ENCODE measurements around the gene PCSK6.

Gene PCSK6

DNA sequence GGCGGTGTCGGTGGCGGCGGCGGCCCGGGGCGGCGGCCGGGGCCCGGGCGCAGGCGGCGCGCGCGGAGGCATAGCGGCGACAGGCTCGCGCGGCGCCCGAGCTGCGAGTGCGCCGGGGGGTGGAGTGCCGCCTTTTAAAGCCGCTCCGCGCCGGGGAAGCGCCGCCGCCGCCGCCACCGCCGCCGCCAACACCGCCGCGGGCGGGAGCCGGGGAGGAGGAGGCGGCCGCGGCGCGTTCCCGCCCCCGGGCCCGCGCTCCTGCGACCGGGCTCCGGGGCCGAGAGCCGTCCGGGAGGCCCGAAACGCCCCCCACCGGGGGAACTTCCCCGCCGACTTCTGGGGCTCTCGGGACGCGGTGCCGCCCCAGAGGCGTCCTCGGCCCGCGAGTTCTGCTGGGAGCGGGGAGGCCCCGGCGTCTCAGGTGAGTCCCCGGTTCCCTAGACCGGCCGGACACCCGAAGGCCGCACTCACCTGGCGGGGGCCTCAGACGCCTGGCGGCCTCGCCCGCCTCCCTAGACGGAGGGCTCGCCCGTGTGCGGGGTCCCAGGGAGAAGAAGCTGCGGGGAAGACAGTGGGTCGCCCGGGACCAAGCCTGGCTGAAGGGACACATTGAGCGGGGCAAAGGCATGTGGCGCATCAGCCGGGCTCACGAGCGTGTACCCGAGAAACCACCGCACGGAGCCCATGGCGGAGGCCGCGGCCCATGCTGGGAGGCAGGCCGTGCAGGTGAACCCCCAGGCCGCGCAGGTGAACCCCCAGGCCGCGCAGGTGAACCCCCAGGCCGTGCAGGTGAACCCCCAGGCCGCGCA, at the start of gene PCSK6:
TSS of gene PCSK6 (minus strand) at position 109 of the 809 bp plus-strand sequence. CDS start at position 72, 37 bp downstream.
- TF ChIP-seq POLR2A (IDR thresholded peaks at IDR 0.05; ENCODE audit: low read length), result no peak
- TF ChIP-seq GATA1 (IDR thresholded peaks at IDR 0.05; ENCODE audit: low read depth, low read length), result no peak
- DNase-seq, result peak; percentile 73 to 84

DNA sequence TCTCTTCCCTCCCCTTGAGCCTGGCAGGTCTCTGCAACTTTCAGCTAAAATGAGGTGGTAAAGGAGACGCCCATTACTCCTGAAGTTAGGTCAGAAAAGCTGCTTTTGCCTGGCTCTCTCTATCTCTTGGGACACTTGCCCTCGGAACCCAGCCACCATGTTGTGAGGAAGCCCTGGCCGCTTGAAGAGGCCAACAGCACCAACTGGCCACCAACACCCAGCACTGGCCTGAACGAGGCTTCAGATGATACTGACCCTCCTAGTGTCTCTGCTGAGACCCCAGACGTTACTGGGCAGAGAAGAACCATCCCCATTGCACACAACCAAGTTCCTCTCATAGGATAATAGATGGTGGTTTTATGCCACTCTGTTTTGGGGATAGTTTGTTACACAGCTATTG, 49.5 kb upstream of the PCSK6 start:
- TF ChIP-seq GATA1 (IDR thresholded peaks at IDR 0.05; ENCODE audit: low read depth, low read length) (no peak), POLR2A (IDR thresholded peaks at IDR 0.05; ENCODE audit: low read length) (no peak)
- no peak for DNase-seq

DNA sequence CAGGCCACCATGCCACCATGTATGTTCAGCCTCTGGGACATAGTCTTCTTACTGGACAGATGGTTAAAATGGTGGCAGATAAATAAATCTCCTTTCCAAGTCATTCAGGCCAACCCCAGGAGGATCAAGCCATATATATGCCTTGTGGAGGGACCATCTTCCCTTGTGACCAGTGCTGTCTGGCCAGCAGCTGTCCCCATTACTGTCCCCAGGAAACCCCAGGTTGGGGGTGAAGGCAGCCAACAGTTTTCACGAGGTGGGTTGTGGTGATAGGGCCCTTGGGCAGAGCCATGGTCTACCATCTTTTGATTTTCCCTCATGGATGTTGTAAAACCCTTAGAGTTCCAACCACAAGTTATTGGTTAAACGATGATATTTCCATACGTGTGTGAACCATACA, 48.7 kb upstream of the PCSK6 start:
- TF ChIP-seq POLR2A (IDR thresholded peaks at IDR 0.05; ENCODE audit: low read length), result no peak
- no peak for TF ChIP-seq GATA1 (IDR thresholded peaks at IDR 0.05; ENCODE audit: low read depth, low read length)
- DNase-seq, result no peak

DNA sequence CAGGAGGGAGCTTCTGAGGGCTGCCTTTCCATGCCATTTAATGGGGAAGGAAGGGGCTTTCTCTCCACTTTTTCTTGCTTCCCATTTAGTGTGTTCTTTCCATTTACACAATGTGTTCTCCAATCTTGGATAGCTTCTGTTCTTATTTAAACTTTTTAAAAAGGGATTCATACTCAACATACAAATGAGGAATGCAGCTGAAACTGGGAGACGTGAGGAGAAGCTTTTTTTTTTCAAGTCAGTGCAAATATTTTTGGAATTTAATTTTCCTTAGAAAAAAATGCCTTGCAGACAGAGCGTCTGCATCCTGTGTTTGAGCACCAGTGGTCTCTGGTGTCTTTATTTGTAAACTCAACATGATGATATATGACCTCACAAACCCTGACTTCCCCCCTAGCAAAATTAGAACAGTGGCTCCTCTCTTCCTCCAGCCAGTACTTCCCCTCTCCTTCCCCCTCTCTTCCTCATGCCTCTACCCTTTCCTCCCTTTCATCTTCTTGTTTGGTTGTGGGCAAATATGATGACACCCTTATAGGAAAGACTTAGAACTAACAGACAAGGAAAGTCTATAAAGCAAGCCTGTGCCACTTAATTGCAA, 48.1 kb upstream of the PCSK6 start:
- no peak for TF ChIP-seq POLR2A (IDR thresholded peaks at IDR 0.05; ENCODE audit: low read length)
- no peak for TF ChIP-seq GATA1 (IDR thresholded peaks at IDR 0.05; ENCODE audit: low read depth, low read length)

DNA sequence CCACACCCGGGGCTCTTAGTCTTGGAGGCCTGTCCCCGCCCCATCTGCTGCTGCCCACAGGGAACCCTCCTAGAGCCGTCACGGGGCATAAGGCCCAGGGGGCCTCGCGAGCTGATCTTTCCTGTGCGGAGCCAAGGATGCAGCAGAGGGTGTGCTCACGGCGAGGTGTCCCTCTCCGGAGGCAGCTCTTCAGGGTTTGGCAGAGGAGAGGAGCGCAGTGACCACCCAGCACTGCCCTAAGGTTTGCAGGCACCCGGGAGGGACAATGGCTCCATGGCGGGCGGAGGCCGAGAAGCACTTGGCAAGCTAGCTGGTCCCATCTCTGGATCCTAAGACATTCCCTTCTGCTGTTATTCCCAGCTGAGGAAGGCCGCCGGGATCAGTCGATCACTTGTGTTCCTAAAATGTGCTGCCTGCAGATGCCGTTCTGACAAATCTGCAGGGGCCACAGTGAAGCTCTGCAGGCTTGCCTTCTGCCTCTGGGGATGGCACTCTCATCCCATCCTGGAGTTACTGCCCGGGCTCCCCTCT, 47.4 kb upstream of the PCSK6 start:
- no peak for TF ChIP-seq POLR2A (IDR thresholded peaks at IDR 0.05; ENCODE audit: low read length)
- TF ChIP-seq GATA1 (IDR thresholded peaks at IDR 0.05; ENCODE audit: low read depth, low read length), result no peak
- DNase-seq, result no peak

More for the DNA sequence above, 48.1 kb upstream of the PCSK6 start:
- no peak for DNase-seq

DNA sequence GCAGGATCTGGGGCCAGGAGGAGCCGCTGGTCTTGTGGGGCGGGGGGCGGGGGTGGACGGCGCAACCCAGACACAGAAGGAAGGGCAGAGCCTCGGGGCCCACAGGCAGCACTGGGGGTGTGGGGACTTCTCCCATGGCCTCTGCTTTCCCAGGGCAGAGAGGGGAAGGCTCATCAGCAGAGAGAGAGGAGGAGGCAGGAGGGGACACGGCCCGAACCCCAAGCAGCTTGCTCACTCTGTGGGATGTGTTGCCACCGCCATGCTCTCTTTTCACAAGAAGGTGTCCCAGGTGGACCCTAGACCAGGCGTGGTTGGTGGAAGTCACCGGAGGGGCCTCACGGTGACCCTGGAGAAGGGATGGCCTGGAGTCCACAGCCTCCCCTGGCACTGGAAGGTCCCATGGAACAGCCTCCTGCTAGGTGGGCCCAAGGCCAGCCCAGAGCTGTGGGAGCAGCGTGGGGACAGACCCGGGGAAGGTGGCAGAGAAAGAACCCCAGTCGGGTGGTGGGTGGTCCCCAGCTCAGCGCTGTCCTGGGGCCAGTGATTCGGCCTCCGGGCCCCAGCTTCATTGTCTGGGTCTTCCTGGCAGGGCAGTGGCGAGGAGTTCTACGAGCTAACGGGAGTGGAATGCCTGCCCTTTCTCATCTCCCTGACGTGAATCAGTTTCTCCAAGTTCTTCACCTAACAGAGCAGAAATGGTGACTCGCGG, 46.8 kb upstream of the PCSK6 start:
- no peak for DNase-seq
- no peak for TF ChIP-seq POLR2A (IDR thresholded peaks at IDR 0.05; ENCODE audit: low read length)

DNA sequence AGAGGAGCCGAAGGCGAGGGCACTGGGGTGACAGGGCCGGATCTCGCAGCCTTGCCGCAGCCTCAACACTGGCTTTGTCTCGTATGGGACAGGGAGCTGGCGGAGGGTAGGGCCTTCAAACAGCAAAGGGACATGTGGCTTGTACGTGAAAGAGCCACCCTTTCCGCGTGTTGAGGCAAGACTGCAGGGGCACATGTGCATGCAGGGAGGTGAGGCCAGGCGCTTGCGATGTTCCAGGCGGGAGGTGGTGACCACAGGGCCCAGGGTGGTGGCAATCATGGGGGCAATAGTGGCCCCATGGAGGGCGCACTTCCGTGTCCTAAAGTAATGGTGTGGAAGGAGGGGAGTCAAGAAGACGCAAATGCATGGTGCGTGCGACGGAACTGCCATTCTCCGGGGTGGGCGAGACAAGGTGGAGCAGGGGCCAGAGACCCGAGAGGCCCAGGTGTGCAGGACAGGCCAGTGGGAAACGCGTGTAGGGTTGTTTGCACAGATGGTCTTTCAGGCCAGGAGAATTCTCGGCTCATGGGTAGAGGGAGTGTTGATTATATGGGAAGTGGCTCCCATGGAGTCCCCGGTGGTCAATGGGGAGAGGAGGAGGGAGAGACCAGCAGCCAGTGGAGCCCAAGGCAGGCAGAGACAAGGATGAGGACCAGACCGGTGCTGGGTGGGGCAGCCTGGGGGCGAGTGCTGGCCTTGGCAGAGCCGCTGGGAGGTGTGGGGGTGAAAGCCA, 45.8 kb upstream of the PCSK6 start:
- TF ChIP-seq GATA1 (IDR thresholded peaks at IDR 0.05; ENCODE audit: low read depth, low read length), result no peak
- TF ChIP-seq POLR2A (IDR thresholded peaks at IDR 0.05; ENCODE audit: low read length), result no peak
- no peak for DNase-seq

DNA sequence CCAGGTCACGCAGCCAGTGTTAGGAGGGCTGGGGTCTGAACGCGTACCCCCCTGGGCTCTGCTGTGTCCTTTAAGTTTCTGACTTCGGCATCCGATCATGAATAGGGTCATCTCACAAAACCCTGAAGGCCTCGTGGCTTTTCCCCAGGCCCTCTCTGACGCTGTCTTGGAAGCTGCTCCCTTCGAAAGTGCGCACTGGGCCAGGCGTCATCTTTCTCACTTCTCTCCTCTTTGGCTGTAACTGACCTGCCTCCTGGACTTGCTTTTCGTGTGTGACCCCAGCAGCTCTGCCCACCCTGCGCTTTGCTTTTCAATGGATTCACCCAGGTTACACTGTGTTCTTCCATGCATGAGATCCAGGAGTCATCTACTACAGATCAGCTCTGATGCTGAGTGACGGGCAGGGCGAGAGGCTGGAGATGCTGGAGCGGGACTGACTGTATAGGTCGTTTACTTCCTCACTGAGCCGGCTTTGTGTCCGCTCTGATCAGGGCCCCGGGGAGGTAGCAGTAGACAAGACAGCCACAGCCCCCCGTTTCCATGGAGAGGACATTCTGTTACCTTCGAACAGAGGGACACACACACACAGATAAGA, 45.0 kb upstream of the PCSK6 start:
- TF ChIP-seq POLR2A (IDR thresholded peaks at IDR 0.05; ENCODE audit: low read length), result no peak
- TF ChIP-seq GATA1 (IDR thresholded peaks at IDR 0.05; ENCODE audit: low read depth, low read length), result no peak

DNA sequence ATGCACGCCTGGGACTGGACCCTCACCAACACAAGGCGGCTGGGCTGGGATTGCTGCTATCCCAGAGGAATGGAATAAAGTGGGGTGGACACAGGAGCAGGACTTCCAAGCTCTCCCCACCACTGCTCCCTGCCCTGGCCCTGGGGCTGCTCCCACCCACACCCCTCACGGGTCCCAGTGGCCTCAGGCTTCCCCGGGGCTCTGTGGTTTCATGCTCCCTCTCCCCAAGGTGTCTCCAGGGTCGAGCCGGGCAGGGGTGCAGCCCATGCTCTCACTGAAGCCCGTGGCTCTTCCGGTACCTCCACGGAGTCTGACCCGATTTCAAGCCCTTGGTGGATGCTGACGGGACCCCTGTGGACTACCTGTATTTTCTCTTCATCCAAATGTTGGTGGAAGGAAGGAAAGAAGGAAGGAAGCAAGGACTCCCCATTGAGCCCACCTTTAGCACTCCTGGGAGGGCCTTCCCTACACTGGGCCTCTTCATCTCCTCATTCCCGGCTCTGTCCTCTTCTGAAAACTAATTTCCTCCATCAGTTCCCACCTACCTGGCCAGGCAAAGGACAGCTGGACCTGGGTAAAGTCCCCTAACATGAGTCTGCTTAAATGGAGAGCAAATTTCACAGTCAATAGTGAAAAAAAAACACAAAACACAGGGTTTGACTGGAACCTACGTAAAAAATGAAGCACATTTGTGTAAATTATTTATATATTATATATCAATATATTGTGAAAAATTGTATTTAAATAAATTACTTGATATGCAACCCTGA, 44.0 kb upstream of the PCSK6 start:
- no peak for DNase-seq
- no peak for TF ChIP-seq GATA1 (IDR thresholded peaks at IDR 0.05; ENCODE audit: low read depth, low read length)
- no peak for TF ChIP-seq POLR2A (IDR thresholded peaks at IDR 0.05; ENCODE audit: low read length)

More for the DNA sequence above, 45.0 kb upstream of the PCSK6 start:
- DNase-seq, result no peak

DNA sequence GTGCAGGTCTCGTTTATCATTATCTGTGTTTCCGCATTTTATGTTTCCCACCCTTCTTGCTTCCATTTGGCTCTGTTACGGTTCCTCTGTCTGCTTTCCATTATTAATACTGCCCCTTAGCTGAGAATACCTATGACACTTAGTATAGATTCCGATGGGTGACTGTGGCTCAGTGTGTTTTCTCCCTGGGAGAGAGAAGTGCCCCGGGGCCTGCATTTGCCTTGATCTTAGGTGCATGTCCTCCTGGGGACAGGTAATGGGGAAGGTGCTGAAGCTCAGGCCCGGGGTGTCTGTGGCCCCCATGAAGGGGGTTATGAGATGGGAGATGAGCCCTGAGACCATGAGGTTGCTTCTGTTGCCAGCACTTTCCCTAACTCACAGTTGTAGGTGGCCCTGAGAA, 43.4 kb upstream of the PCSK6 start:
- no peak for DNase-seq
- TF ChIP-seq GATA1 (IDR thresholded peaks at IDR 0.05; ENCODE audit: low read depth, low read length) (no peak), POLR2A (IDR thresholded peaks at IDR 0.05; ENCODE audit: low read length) (no peak)

DNA sequence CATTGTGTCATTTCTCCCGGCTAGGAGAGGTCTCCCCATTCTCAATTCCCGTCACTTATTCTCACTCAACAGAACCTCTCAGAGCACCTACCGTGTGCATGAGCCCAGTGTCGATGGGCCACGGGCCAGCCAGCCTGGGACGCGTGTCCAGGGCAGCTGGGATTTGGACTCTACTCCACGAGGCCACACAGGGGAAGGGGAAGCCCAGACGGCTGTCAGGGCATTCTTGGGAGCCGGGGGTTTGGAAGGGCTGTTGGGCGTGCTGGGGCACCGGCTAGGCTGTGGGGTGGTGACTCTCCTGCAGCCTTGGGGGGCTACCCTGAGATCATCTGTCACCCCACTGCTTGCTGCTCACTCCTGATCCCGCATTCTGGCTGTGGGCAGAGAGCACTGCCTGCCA, 41.7 kb upstream of the PCSK6 start:
- TF ChIP-seq POLR2A (IDR thresholded peaks at IDR 0.05; ENCODE audit: low read length), result no peak
- TF ChIP-seq GATA1 (IDR thresholded peaks at IDR 0.05; ENCODE audit: low read depth, low read length), result no peak
- DNase-seq, result no peak

DNA sequence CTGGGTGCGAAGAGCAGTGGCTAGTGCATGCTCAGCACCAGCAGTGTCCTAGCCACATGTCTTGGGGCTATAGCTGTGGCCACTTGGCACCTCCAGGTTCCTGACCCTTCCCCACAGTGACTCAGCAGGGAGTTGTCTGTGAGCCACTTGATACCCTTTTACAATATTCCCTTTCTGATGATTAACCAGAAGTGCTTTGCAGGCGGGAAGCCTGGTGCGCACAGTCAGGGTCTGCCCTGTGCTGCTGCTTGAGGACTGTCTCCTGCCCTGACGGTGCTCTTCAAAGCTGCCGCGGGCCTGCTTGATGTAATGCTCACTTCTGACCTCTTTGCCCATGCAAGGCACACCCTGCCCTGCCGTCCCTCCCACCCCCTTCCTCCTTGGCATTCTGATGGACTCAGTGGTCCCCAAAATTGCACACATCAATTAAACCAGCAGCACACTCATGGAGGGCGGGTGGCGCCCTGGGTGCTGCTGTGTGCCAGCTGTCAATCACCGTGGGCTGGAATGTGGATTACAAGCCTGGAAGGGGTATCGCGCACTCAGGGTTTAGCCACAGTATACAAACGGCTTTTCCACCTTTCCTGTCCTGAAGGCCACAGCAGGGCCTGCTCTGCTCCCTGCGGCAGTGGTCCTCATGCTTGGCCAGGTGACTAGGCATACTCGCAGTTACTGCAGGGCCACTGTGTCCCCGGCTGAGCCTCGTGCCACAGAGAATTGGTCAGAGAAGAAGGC, 40.9 kb upstream of the PCSK6 start:
- DNase-seq, result no peak
- TF ChIP-seq GATA1 (IDR thresholded peaks at IDR 0.05; ENCODE audit: low read depth, low read length), result no peak
- no peak for TF ChIP-seq POLR2A (IDR thresholded peaks at IDR 0.05; ENCODE audit: low read length)

Measured in erythroblast (primary cell).